T-helper 2 cell treated with Interferon-gamma antibody and Interleukin-4, amounts not matched to agents 100 ng/mL and 5 ng/mL, for 36 hours (primary cell): ENCODE data around the gene ZNF366. TPM values are rescaled to one million over a fixed set of nuclear protein-coding genes. Genes with fewer than 3 reads are reported as not detected.

Experiments used
- intact Hi-C: fragments of 100-400 bp; cut with micrococcal nuclease; formaldehyde crosslinking; loops from one replicate; pipeline ENCODE4 v1.15.1; 2023
- total RNA-seq: library from RNA; stranded (reverse); gene quantifications from 2 replicates; pipeline ENCODE4 v1.2.3, GENCODE V29; 2022

Gene ZNF366
- total RNA-seq, 1 donor from 2014 or later: not detected

- intact Hi-C loops: no loop called here
Observed at GRCh38 chr5:72441094-72441723, 66.0 kb downstream of the ZNF366 start.

- intact Hi-C loops: no loop called here
Observed at GRCh38 chr5:72440207-72440638, 67.0 kb downstream of the ZNF366 start.

GRCh38 chr5:72439192-72439591 is 68.0 kb downstream of the ZNF366 start:
- intact Hi-C loops: no loop called here

- intact Hi-C loops: no loop called here
Observed at GRCh38 chr5:72438141-72438540, 69.1 kb downstream of the ZNF366 start.

GRCh38 chr5:72436796-72437471 is 70.3 kb downstream of the ZNF366 start:
- intact Hi-C loops: no loop called here

GRCh38 chr5:72434781-72435437 is 72.3 kb downstream of the ZNF366 start:
- intact Hi-C loops: no loop called here

- intact Hi-C loops: no loop called here
Observed at GRCh38 chr5:72434056-72434780, 73.0 kb downstream of the ZNF366 start.

- intact Hi-C loops: no loop called here
Observed at GRCh38 chr5:72433522-72433921, 73.7 kb downstream of the ZNF366 start.

GRCh38 chr5:72428669-72429068 is 78.5 kb downstream of the ZNF366 start:
- intact Hi-C loops: no loop called here

- intact Hi-C loops: no loop called here
Observed at GRCh38 chr5:72427488-72428437, 79.4 kb downstream of the ZNF366 start.

GRCh38 chr5:72427016-72427415 is 80.2 kb downstream of the ZNF366 start:
- intact Hi-C loops: no loop called here

- intact Hi-C loops: no loop called here
Observed at GRCh38 chr5:72426019-72426418, 81.2 kb downstream of the ZNF366 start.

GRCh38 chr5:72418271-72418670 is 88.9 kb downstream of the ZNF366 start:
- intact Hi-C loops: no loop called here

- intact Hi-C loops: no loop called here
Observed at GRCh38 chr5:72417333-72418062, 89.7 kb downstream of the ZNF366 start.

- intact Hi-C loops: no loop called here
Observed at GRCh38 chr5:72415616-72416325, 91.4 kb downstream of the ZNF366 start.

GRCh38 chr5:72412283-72413055 is 94.7 kb downstream of the ZNF366 start:
- intact Hi-C loops: no loop called here

GRCh38 chr5:72410688-72411295 is 96.4 kb downstream of the ZNF366 start:
- intact Hi-C loops: no loop called here

- intact Hi-C loops: no loop called here
Observed at GRCh38 chr5:72408603-72409002, 98.6 kb downstream of the ZNF366 start.
